Measurements from ENCODE around the gene TKT. TPM values are rescaled to one million over a fixed set of nuclear protein-coding genes. Genes with fewer than 3 reads are reported as not detected.

The TKT gene
- total RNA-seq, 6 donors from 2014 or later: 402 to 605 (median 482) TPM

DNA sequence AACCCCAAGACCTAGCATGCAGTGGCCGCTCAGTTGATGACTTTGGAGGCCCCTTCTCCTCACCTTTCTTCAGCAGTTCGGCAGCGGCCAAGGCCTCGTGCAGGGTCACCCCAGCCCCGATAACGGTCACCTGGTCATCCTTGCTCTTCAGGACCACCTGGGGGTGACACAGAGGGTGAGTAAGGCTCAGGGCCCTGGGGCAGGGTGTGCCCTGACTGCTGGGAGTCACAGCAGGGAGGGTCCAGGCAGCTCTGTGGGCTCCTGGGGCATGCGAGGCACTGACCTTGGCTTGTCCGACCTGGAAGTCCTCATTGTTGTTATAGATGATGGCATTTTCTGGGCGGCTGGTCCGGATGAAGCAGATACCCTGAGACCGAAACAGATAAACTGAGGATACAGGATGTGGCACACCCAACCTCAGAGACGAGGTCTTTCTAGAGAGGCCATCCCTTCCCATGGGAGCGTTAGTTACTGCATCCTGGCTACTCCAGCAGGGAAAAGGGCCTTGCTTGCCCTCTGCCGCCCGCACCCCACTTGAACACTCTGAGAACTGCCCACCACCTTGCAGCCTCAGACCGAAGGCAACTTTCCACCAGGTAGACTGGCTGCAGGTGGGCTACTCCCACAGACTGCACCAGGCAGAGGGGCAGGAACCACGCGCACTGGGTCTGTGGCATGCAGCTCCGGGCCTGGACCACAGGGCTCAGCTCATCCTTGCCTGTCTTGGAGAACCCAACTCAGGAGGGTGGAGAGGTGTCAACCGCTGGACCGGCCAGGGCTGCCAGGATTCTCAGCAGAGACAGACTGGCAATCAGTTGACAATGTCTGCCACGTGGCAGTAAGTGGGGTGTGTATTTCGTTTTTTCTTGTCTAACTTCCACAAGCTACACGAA, 27.6 kb downstream of the TKT start:
- ATAC-seq (ENCODE audit: low FRiP score in 2 of 2) (no peak), DNase-seq (peak in 1 of 2 donors; percentile 51)
- H3K9me3 ChIP-seq: no peaks in the 10 kb centered on the region
- H3K27me3 ChIP-seq: no peaks in the 10 kb centered on the region
- H3K4me3 ChIP-seq: no peak overlapping the region
- H3K27ac ChIP-seq: no peak overlapping the region
- TF ChIP-seq POLR2A (IDR thresholded peaks at IDR 0.05) (no peak), CTCF (IDR thresholded peaks at IDR 0.05) (no peak), POLR2AphosphoS5 (IDR thresholded peaks at IDR 0.05) (no peak), EP300 (IDR thresholded peaks at IDR 0.05) (no peak)
- 77 to 84% methylated on average over 11 to 19 of the region's 24 CpGs for WGBS, 2 donors
- no peaks in the 10 kb centered on the region for H3K4me1 ChIP-seq
- peaks cover 63 to 100% (median 99%) of the 10 kb centered on the region in 4 donors for H3K36me3 ChIP-seq

DNA sequence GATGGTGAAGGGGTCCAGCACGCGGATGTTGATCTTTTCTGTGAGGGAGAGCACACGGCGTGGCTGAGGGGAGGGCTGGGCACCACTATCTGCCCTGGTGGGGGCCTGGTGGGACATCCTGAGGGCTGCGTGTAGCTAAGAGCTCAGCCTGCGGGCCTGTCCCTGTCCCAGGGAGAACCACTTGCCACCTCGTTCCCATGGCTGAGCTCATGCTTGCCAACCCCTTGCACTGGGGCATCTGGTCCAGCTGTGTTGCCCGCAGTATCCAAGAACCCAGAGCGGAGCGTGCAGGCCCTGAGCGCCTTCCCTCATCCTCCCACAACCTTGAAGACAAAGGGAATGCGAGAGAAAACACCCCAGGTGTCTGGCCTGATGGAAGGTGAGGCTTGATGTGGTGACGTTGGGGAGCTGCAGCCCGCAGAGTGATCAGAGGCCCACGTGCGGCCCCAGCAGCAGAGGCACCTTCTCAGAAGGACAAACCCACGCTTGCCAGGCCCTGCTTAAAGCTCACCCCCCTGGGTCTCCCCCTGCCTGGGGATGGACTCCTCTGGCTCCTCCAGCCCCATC, 28.9 kb downstream of the TKT start:
- H3K4me3 ChIP-seq: no peak overlapping the region
- no peaks in the 10 kb centered on the region for H3K9me3 ChIP-seq
- TF ChIP-seq CTCF (IDR thresholded peaks at IDR 0.05): no peak
- TF ChIP-seq POLR2A (IDR thresholded peaks at IDR 0.05): no peak
- no peak for TF ChIP-seq EP300 (IDR thresholded peaks at IDR 0.05)
- no peak for TF ChIP-seq POLR2AphosphoS5 (IDR thresholded peaks at IDR 0.05)
- H3K4me1 ChIP-seq: no peaks in the 10 kb centered on the region
- no peak for ATAC-seq (ENCODE audit: low FRiP score in 2 of 2)
- no peak overlapping the region for H3K27ac ChIP-seq
- peaks cover 63 to 94% (median 90%) of the 10 kb centered on the region in 4 donors for H3K36me3 ChIP-seq
- 83 to 98% methylated on average over 2 to 17 of the region's 17 CpGs for WGBS, 2 donors
- DNase-seq: no peak
- H3K27me3 ChIP-seq: no peaks in the 10 kb centered on the region

- ATAC-seq (ENCODE audit: low FRiP score in 2 of 2) (no peak), DNase-seq (no peak)
- Histone ChIP-seq H3K9me3 (no peaks in the 10 kb centered on the region), H3K4me1 (no peaks in the 10 kb centered on the region), H3K4me3 (no peak overlapping the region), H3K36me3 (peaks cover 63 to 88% (median 84%) of the 10 kb centered on the region in 4 donors), H3K27me3 (no peaks in the 10 kb centered on the region), H3K27ac (no peak overlapping the region)
- TF ChIP-seq CTCF (IDR thresholded peaks at IDR 0.05) (no peak), EP300 (IDR thresholded peaks at IDR 0.05) (no peak), POLR2A (IDR thresholded peaks at IDR 0.05) (no peak), POLR2AphosphoS5 (IDR thresholded peaks at IDR 0.05) (no peak)
- WGBS, 2 donors: 93 to 94% methylated on average over 6 to 12 of the region's 12 CpGs
Measured at GRCh38 chr3:53226142-53226840, 29.5 kb downstream of the TKT start.

DNA sequence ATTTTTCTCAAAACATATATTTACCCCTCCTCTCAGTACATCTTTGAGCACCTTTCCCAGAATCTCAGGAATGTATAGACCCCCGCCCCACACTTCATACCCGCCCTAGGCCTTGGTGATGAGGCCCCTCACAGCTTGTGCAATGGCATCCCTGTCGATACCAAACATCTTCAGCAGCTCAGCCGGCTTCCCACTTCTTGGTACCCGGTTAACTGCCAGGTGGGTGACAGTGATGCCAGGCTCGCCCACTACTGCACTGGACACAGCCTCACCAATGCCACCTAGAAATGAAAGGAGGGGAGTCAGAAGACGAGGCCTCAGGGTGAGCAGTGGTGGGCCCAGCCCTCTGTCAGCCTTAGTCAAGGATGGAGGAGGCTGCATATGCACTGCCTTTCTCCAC, 30.2 kb downstream of the TKT start:
- no peaks in the 10 kb centered on the region for H3K9me3 ChIP-seq
- peaks cover 57 to 82% (median 77%) of the 10 kb centered on the region in 4 donors for H3K36me3 ChIP-seq
- no peak overlapping the region for H3K4me3 ChIP-seq
- no peak overlapping the region for H3K27ac ChIP-seq
- 80 to 91% methylated on average over 7 of the region's 7 CpGs for WGBS, 2 donors
- DNase-seq (no peak), ATAC-seq (ENCODE audit: low FRiP score in 2 of 2) (no peak)
- TF ChIP-seq POLR2AphosphoS5 (IDR thresholded peaks at IDR 0.05): no peak
- no peak for TF ChIP-seq POLR2A (IDR thresholded peaks at IDR 0.05)
- TF ChIP-seq EP300 (IDR thresholded peaks at IDR 0.05): no peak
- H3K4me1 ChIP-seq: no peaks in the 10 kb centered on the region
- no peaks in the 10 kb centered on the region for H3K27me3 ChIP-seq

DNA sequence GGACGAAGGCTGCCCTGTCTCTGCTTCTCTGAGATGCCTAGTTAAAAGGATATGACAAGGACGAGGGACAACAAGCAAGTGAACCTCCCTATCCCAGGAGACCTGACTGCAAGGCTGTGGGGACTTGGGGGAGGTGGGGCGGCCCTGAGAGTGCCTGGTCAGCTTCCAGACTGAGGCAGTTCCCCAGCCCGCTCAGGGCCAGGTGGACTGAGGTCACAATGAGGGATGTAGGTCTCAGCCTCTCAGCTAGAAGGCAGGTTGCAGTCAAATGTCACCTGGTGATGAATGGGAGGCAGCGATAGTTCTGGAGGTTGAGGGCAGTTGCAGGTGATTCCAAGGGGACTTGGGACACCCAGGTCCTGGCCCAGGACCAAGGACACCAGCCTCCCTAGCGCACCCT, 30.6 kb downstream of the TKT start:
- 85 to 94% methylated on average over 4 to 6 of the region's 6 CpGs for WGBS, 2 donors
- TF ChIP-seq POLR2AphosphoS5 (IDR thresholded peaks at IDR 0.05) (no peak), EP300 (IDR thresholded peaks at IDR 0.05) (no peak), CTCF (IDR thresholded peaks at IDR 0.05) (no peak), POLR2A (IDR thresholded peaks at IDR 0.05) (no peak)
- Histone ChIP-seq H3K27me3 (no peaks in the 10 kb centered on the region), H3K36me3 (peaks cover 52 to 77% (median 73%) of the 10 kb centered on the region in 4 donors), H3K4me1 (no peaks in the 10 kb centered on the region), H3K9me3 (no peaks in the 10 kb centered on the region), H3K4me3 (no peak overlapping the region), H3K27ac (no peak overlapping the region)
- ATAC-seq (ENCODE audit: low FRiP score in 2 of 2) (no peak), DNase-seq (no peak)

All from upper lobe of left lung (tissue), 6 donors.